ENCODE measurements around the gene DUSP8. TPM values are rescaled to one million over a fixed set of nuclear protein-coding genes. Genes with fewer than 3 reads are reported as not detected.

DUSP8 gene
- total and polyA plus RNA-seq, 2 of the 8 experiments (the other 6 are each of a cell fraction or from before 2014, with no cell fraction given): 2.8 to 3.6 TPM

- H4K5ac ChIP-seq (ENCODE audit: insufficient read length, low read depth, low read length): no peak overlapping the region
- H3K27ac ChIP-seq (ENCODE audit: low read depth, low read length): no peak overlapping the region
- peaks cover 0 to 7% (median 5%) of the 10 kb centered on the region in 4 experiments; a peak in 5 of 7 replicates for H3K27me3 ChIP-seq (replicated peaks in 1 of 4; ENCODE audit: control insufficient read depth in 3 of 4, extremely low read depth in 1 of 4, insufficient read depth in 3 of 4, low read length in 3 of 4)
- H3K14ac ChIP-seq (ENCODE audit: insufficient read length): no peak overlapping the region
- H4K20me1 ChIP-seq (replicated peaks in 1 of 2; ENCODE audit: control insufficient read depth in 1 of 2, insufficient read depth in 2 of 2, low read length in 2 of 2): peaks cover 0 to 11% of the 10 kb centered on the region in 2 experiments
- peaks cover 29% of the 10 kb centered on the region for H3K79me1 ChIP-seq (ENCODE audit: low read depth, low read length)
- no peaks in the 10 kb centered on the region for H3K23me2 ChIP-seq (ENCODE audit: low read depth, low read length)
- no peak overlapping the region for H4K91ac ChIP-seq (replicated peaks; ENCODE audit: insufficient read length, low read length)
- DNase-seq (ENCODE audit: low read depth in 1 of 2, low spot score in 2 of 2) (no peak), FAIRE-seq (no peak)
- no peak overlapping the region for H2BK20ac ChIP-seq (ENCODE audit: low read length)
- no peaks in the 10 kb centered on the region for H3K36me3 ChIP-seq (ENCODE audit: control insufficient read depth in 2 of 4, insufficient read depth in 4 of 4, low read length in 3 of 4)
- no peak overlapping the region for H2BK15ac ChIP-seq (ENCODE audit: low read length)
- no peak overlapping the region for H2BK12ac ChIP-seq (ENCODE audit: low read depth, low read length)
- H2BK5ac ChIP-seq (ENCODE audit: low read depth, low read length): no peak overlapping the region
- no peak overlapping the region for H2BK120ac ChIP-seq (replicated peaks; ENCODE audit: low read depth, low read length)
- peaks cover 0 to 59% of the 10 kb centered on the region in 2 experiments; a peak in 1 of 4 replicates for H3K79me2 ChIP-seq (ENCODE audit: control insufficient read depth in 1 of 2, insufficient read depth in 2 of 2, low read length in 2 of 2)
- WGBS, 2 experiments (ENCODE audit: extremely low coverage in 1 of 2, insufficient coverage in 1 of 2, insufficient read length in 1 of 2, insufficient replicate concordance in 2 of 2, low coverage in 1 of 2, low lambda C conversion rate in 2 of 2, missing lambda C conversion rate in 1 of 2): 94% methylated on average over 10 of the region's 10 CpGs; no CpG with 5 or more reads in 1 of the 2 experiments
- no peak overlapping the region for H3K56ac ChIP-seq (replicated peaks; ENCODE audit: insufficient read length, low read depth, low read length)
- H3K4me3 ChIP-seq (ENCODE audit: extremely low read depth in 1 of 4, insufficient read depth in 2 of 4, low read depth in 3 of 4, low read length in 4 of 4): no peak overlapping the region
- peaks cover 0 to 2% (median 0%) of the 10 kb centered on the region in 4 experiments; a peak in 1 of 7 replicates for H3K4me1 ChIP-seq (replicated peaks in 1 of 4; ENCODE audit: control insufficient read depth in 3 of 4, insufficient read depth in 4 of 4, low read length in 3 of 4)
- no peak overlapping the region for H3K9ac ChIP-seq (replicated peaks in 1 of 4; ENCODE audit: extremely low read depth in 1 of 4, low read depth in 3 of 4, low read length in 3 of 4)
- no peak overlapping the region for H3K4ac ChIP-seq (replicated peaks; ENCODE audit: insufficient read length, low read depth, low read length)
- no peaks in the 10 kb centered on the region for H3K9me3 ChIP-seq (ENCODE audit: insufficient read depth in 2 of 2, low read depth in 1 of 2, low read length in 1 of 2)
- no peak overlapping the region for H2AK5ac ChIP-seq (ENCODE audit: low read depth, low read length)
- ChIA-PET CTCF (ENCODE audit: partially characterized antibody) (interaction anchor here (0.8 to 2.5 kb wide), 4 partner anchors 11 to 41 kb away, joined by 3 to 13 read pairs (median 10); no protein-coding TSS in a partner anchor), POLR2A (ENCODE audit: partially characterized antibody) (interaction anchor here (1.4 kb wide), 1 partner anchor 15 kb away, joined by 3 read pairs; no protein-coding TSS in a partner anchor)
- no peak overlapping the region for H3K18ac ChIP-seq (ENCODE audit: extremely low read depth, low read length)
- no peak overlapping the region for H3K4me2 ChIP-seq (ENCODE audit: insufficient read depth in 1 of 2, low read depth in 2 of 2, low read length in 2 of 2)
- no peak overlapping the region for H3K23ac ChIP-seq (ENCODE audit: insufficient read length)
- no peak overlapping the region for H2AFZ ChIP-seq (ENCODE audit: low read length)
- no peak overlapping the region for H4K8ac ChIP-seq (ENCODE audit: extremely low read depth, insufficient read depth, low read length)
- no peak for TF ChIP-seq POLR2A (IDR thresholded peaks at IDR 0.05; ENCODE audit: control extremely low read depth in 1 of 2, low read depth in 2 of 2, low read length in 2 of 2)
- no peak for TF ChIP-seq FOSL1 (IDR thresholded peaks at IDR 0.05; ENCODE audit: insufficient read depth, low read depth, low read length)
- no peak for TF ChIP-seq USF2 (IDR thresholded peaks at IDR 0.05; ENCODE audit: low read length)
- TF ChIP-seq BCL11A (IDR thresholded peaks at IDR 0.05; ENCODE audit: low read depth in 2 of 2, low read length in 2 of 2): no peak
- TF ChIP-seq, protein P1, sequence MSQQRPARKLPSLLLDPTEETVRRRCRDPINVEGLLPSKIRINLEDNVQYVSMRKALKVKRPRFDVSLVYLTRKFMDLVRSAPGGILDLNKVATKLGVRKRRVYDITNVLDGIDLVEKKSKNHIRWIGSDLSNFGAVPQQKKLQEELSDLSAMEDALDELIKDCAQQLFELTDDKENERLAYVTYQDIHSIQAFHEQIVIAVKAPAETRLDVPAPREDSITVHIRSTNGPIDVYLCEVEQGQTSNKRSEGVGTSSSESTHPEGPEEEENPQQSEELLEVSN (IDR thresholded peaks at IDR 0.05): no peak
- no peak for TF ChIP-seq YY1 (IDR thresholded peaks at IDR 0.05; ENCODE audit: low read depth, low read length)
These were observed 38.7 kb downstream of the DUSP8 start for GRCh38 chr11:1533342-1533725.
